HepG2 (cell line): ENCODE data around the gene SMAD3. TPM values are rescaled to one million over a fixed set of nuclear protein-coding genes. Genes with fewer than 3 reads are reported as not detected.

ENCODE experiments used
- AHR ChIP-seq: IDR thresholded peaks from 2 replicates; pipeline ENCODE4 v1.6.1; 2018; ENCODE audit warnings: missing genetic modification reagents, missing compliant biosample characterization
- AKNA ChIP-seq: sonication (generic); formaldehyde crosslinking; IDR thresholded peaks from 2 replicates; pipeline ENCODE4 v1.4.0; 2020; ENCODE audit warnings: missing genetic modification reagents, borderline replicate concordance
- CHD2 ChIP-seq: IDR thresholded peaks from 2 replicates; pipeline ENCODE4 v1.6.1; 2011; ENCODE audit warnings: low read depth, low read length, improper control_type of control experiment
- FOXA3 ChIP-seq: IDR thresholded peaks from 2 replicates; pipeline ENCODE4 v1.6.1; 2016; ENCODE audit warnings: missing genetic modification reagents, missing compliant biosample characterization
- FOXO1 ChIP-seq: sonication (generic); formaldehyde crosslinking; IDR thresholded peaks from 2 replicates; pipeline ENCODE4 v1.4.0; 2020; ENCODE audit warnings: missing genetic modification reagents
- HOXA9 ChIP-seq: sonication (generic); formaldehyde crosslinking; IDR thresholded peaks from 2 replicates; pipeline ENCODE4 v1.8.1; 2022; ENCODE audit warnings: missing genetic modification reagents, mild to moderate bottlenecking, moderate library complexity, borderline replicate concordance
- KDM1A ChIP-seq: IDR thresholded peaks from 2 replicates; pipeline ENCODE4 v1.6.1; 2016; ENCODE audit warnings: missing compliant biosample characterization
- KLF16 ChIP-seq, 2 experiments: sonication (generic) in 1 of 2; formaldehyde crosslinking in 1 of 2; IDR thresholded peaks; 2 replicates each; pipeline versions ENCODE4 v1.6.1 to v1.8.0; 2016 to 2023; ENCODE audit warnings: missing genetic modification reagents in 2 of 2, missing compliant biosample characterization in 1 of 2
- PITX1 ChIP-seq: sonication (generic); formaldehyde crosslinking; IDR thresholded peaks from 2 replicates; pipeline ENCODE4 v1.5.1; 2020; ENCODE audit warnings: mild to moderate bottlenecking, missing genetic modification reagents
- SIN3B ChIP-seq: fragments of 150-350 bp; IDR thresholded peaks from 2 replicates; pipeline ENCODE4 v1.6.1; 2014; ENCODE audit warnings: low read length
- THYN1 ChIP-seq: sonication (generic); formaldehyde crosslinking; IDR thresholded peaks from 2 replicates; pipeline ENCODE4 v1.8.1; 2023; ENCODE audit warnings: low read depth, mild to moderate bottlenecking, moderate library complexity, missing genetic modification reagents, borderline replicate concordance
- ZGPAT ChIP-seq: IDR thresholded peaks from 2 replicates; pipeline ENCODE4 v1.6.1; 2016; ENCODE audit warnings: mild to moderate bottlenecking
- ZNF160 ChIP-seq: sonication (generic); formaldehyde crosslinking; IDR thresholded peaks from 2 replicates; pipeline ENCODE4 v1.8.0; 2022; ENCODE audit warnings: mild to moderate bottlenecking, inconsistent platforms, missing genetic modification reagents
- ZNF281 ChIP-seq: sonication (generic); formaldehyde crosslinking; IDR thresholded peaks from 2 replicates; pipeline ENCODE4 v1.4.0; 2020; ENCODE audit warnings: missing genetic modification reagents, borderline replicate concordance
- ZNF577 ChIP-seq: sonication (generic); formaldehyde crosslinking; IDR thresholded peaks from 2 replicates; pipeline ENCODE4 v1.4.0; 2020; ENCODE audit warnings: mild to moderate bottlenecking, low read depth, missing genetic modification reagents, borderline replicate concordance
- ZNF709 ChIP-seq: sonication (generic); formaldehyde crosslinking; IDR thresholded peaks from 2 replicates; pipeline ENCODE4 v1.5.0; 2020; ENCODE audit warnings: mild to moderate bottlenecking, missing genetic modification reagents
- ZNF737 ChIP-seq: sonication (generic); formaldehyde crosslinking; IDR thresholded peaks from 2 replicates; pipeline ENCODE4 v1.5.0; 2020; ENCODE audit warnings: missing genetic modification reagents, mild to moderate bottlenecking, borderline replicate concordance
- ZSCAN22 ChIP-seq: sonication (generic); formaldehyde crosslinking; IDR thresholded peaks from 2 replicates; pipeline ENCODE4 v1.4.0; 2020; ENCODE audit warnings: mild to moderate bottlenecking, missing genetic modification reagents
- polyA plus RNA-seq, 8 experiments: library from polyadenylated mRNA; depleted of rRNA in 3 of 8; stranded (reverse) in 7 of 8; unstranded in 1 of 8; fragments of >200 nt; fragmentation: Illumina TruSeq in 4 of 8; extraction: Trizol in 4 of 8; gene quantifications; 2 replicates each; pipeline versions ENCODE4 v1.2.1 to v1.2.3, GENCODE V29; 2011 to 2016; ENCODE audit warnings: low read depth in 4 of 8, missing spikeins in 1 of 8, mixed read lengths in 1 of 8; ENCODE audit not compliant: insufficient read depth in 1 of 8
- total RNA-seq, 5 experiments: library from RNA; depleted of rRNA; stranded (reverse); fragments of >200 nt; fragmentation: Illumina TruSeq; extraction: Trizol; gene quantifications; 2 replicates each; pipeline ENCODE4 v1.2.3, GENCODE V29; 2016; ENCODE audit warnings: low read depth in 1 of 5

Gene SMAD3
- total and polyA plus RNA-seq, 2 of the 13 experiments (the other 11 are each of a cell fraction or from before 2014, with no cell fraction given), result 8.6 to 56.3 TPM

GRCh38 chr15:67064607-67065530, 533 bp upstream of the SMAD3 start (continued):
- no peak; the same call in 1 of the 2 replicates for TF ChIP-seq ZNF709 (CRISPR knock-in tag)
- no peak for TF ChIP-seq KDM1A (CRISPR knock-in tag)
- TF ChIP-seq ZSCAN22 (CRISPR knock-in tag), result no peak
- TF ChIP-seq FOXA3, result no peak
- no peak for TF ChIP-seq ZNF577 (CRISPR knock-in tag)
- TF ChIP-seq SIN3B, result no peak
- TF ChIP-seq CHD2, result no peak
- TF ChIP-seq FOXO1 (CRISPR knock-in tag), result no peak
- no peak for TF ChIP-seq ZNF281 (CRISPR knock-in tag)
- TF ChIP-seq KLF16 (CRISPR knock-in tag; IDR thresholded peaks at IDR 0.05), result 0 out of 4 replicates have a peak, but pooled peaks of 1 of the 2 experiments have one; percentile 8
- TF ChIP-seq PITX1, result no peak
- TF ChIP-seq AKNA (CRISPR knock-in tag), result no peak
- no peak for TF ChIP-seq AHR
- no peak for TF ChIP-seq HOXA9 (CRISPR knock-in tag)
- TF ChIP-seq ZGPAT, result peak; percentile 38; the same call in 1 of the 2 replicates
- no peak for TF ChIP-seq THYN1 (CRISPR knock-in tag)
- no peak for TF ChIP-seq ZNF737 (CRISPR knock-in tag)
- TF ChIP-seq ZNF160 (CRISPR knock-in tag), result no peak
